H1 (cell line): ENCODE measurements around the gene HRH3. TPM values are rescaled to one million over a fixed set of nuclear protein-coding genes. Genes with fewer than 3 reads are reported as not detected.

ENCODE experiments used
- CTCF ChIA-PET: fragments of 300-600 bp; sonication (Branson Sonifier 250); formaldehyde crosslinking; loops from one replicate; lab custom pipeline; 2021; ENCODE audit not compliant: partially characterized antibody; lab: Charles Lee
- POLR2A ChIA-PET: fragments of 300-600 bp; sonication (Branson Sonifier 250); formaldehyde crosslinking; loops from one replicate; lab custom pipeline; 2021; ENCODE audit warnings: inconsistent platforms; ENCODE audit not compliant: partially characterized antibody; lab: Charles Lee
- DNase-seq, 2 experiments: peaks; one replicate each; pipeline versions ENCODE4 v3.0.0 to v3.0.0-alpha.2; 2010 to 2022; ENCODE audit warnings: low spot score in 2 of 2, low read depth in 1 of 2, mixed read lengths in 1 of 2
- FAIRE-seq: peaks from 2 replicates; lab custom pipeline; 2011; peaks lifted over from hg19 to GRCh38; lab: Jason Lieb, UNC
- H2AFZ ChIP-seq: 2 replicates; pipeline ENCODE4 v1.8.1; 2012; ENCODE audit warnings: low read length, inconsistent platforms
- H2AK5ac ChIP-seq: 2 replicates; pipeline ENCODE4 v1.6.1; 2013; ENCODE audit warnings: low read depth, low read length
- H2BK120ac ChIP-seq: replicated peaks from 2 replicates; pipeline ENCODE3; 2013; ENCODE audit warnings: low read depth, low read length, inconsistent platforms
- H2BK12ac ChIP-seq: 2 replicates; pipeline ENCODE4 v1.6.1; 2013; ENCODE audit warnings: low read depth, low read length
- H2BK15ac ChIP-seq: 2 replicates; pipeline ENCODE4 v1.6.1; 2013; ENCODE audit warnings: low read length
- H2BK20ac ChIP-seq: 2 replicates; pipeline ENCODE4 v1.6.1; 2013; ENCODE audit warnings: low read length
- H2BK5ac ChIP-seq: 2 replicates; pipeline ENCODE4 v1.6.1; 2013; ENCODE audit warnings: low read depth, low read length
- H3K14ac ChIP-seq: 2 replicates; pipeline ENCODE4 v1.6.1; 2013; ENCODE audit warnings: inconsistent platforms; ENCODE audit not compliant: insufficient read length
- H3K18ac ChIP-seq: 2 replicates; pipeline ENCODE4 v1.6.1; 2013; ENCODE audit warnings: low read length; ENCODE audit errors: extremely low read depth
- H3K23ac ChIP-seq: 2 replicates; pipeline ENCODE4 v1.6.1; 2013; ENCODE audit warnings: inconsistent platforms; ENCODE audit not compliant: insufficient read length
- H3K23me2 ChIP-seq: 2 replicates; pipeline ENCODE4 v1.6.1; 2013; ENCODE audit warnings: low read depth, low read length
- H3K27ac ChIP-seq: 2 replicates; pipeline ENCODE4 v1.6.1; 2011; ENCODE audit warnings: low read depth, low read length, inconsistent platforms
- H3K27me3 ChIP-seq, 4 experiments: replicated peaks in 1 of 4; 1 replicate in 1 of 4; 2 replicates in 3 of 4; pipeline versions ENCODE4 v1.6.1 to v1.8.1; 2011 to 2013; ENCODE audit warnings: low read length in 3 of 4, mild to moderate bottlenecking in 3 of 4, inconsistent platforms in 2 of 4, mixed read lengths in 2 of 4, moderate library complexity in 1 of 4; ENCODE audit not compliant: control insufficient read depth in 3 of 4, insufficient read depth in 3 of 4; ENCODE audit errors: extremely low read depth in 1 of 4
- H3K36me3 ChIP-seq, 4 experiments: 2 replicates each; pipeline versions ENCODE4 v1.6.1 to v1.8.1; 2011 to 2013; ENCODE audit warnings: mild to moderate bottlenecking in 4 of 4, low read length in 3 of 4, moderate library complexity in 2 of 4, control low read depth in 1 of 4, inconsistent platforms in 1 of 4; ENCODE audit not compliant: insufficient read depth in 4 of 4, control insufficient read depth in 2 of 4
- H3K4ac ChIP-seq: replicated peaks from 2 replicates; pipeline ENCODE3; 2013; ENCODE audit warnings: low read length, low read depth, mixed read lengths, inconsistent platforms; ENCODE audit not compliant: insufficient read length
- H3K4me1 ChIP-seq, 4 experiments: replicated peaks in 1 of 4; 1 replicate in 1 of 4; 2 replicates in 3 of 4; pipeline versions ENCODE4 v1.6.1 to v1.8.1; 2011 to 2013; ENCODE audit warnings: low read length in 3 of 4, inconsistent platforms in 2 of 4, mixed read lengths in 1 of 4; ENCODE audit not compliant: insufficient read depth in 4 of 4, control insufficient read depth in 3 of 4
- H3K4me2 ChIP-seq, 2 experiments: 2 replicates each; pipeline versions ENCODE4 v1.6.1 to v1.8.1; 2011 to 2013; ENCODE audit warnings: low read depth in 2 of 2, low read length in 2 of 2, control low read depth in 1 of 2, inconsistent platforms in 1 of 2, mild to moderate bottlenecking in 1 of 2; ENCODE audit not compliant: insufficient read depth in 1 of 2
- H3K4me3 ChIP-seq, 4 experiments: fragments of 200-600, 300-600 bp in 1 of 4; sonication (generic), shearing (Covaris generic), sonication (Bioruptor Twin) in 1 of 4; 2 replicates each; pipeline versions ENCODE4 v1.5.1 to v1.8.1; 2011 to 2016; ENCODE audit warnings: low read length in 4 of 4, low read depth in 3 of 4, control low read depth in 2 of 4, inconsistent platforms in 2 of 4, mild to moderate bottlenecking in 2 of 4, mixed read lengths in 1 of 4, moderate library complexity in 1 of 4; ENCODE audit not compliant: insufficient read depth in 2 of 4; ENCODE audit errors: extremely low read depth in 1 of 4
- H3K56ac ChIP-seq: replicated peaks from 2 replicates; pipeline ENCODE3; 2013; ENCODE audit warnings: low read depth, mild to moderate bottlenecking, mixed read lengths, low read length, inconsistent platforms; ENCODE audit not compliant: insufficient read length
- H3K79me1 ChIP-seq: 2 replicates; pipeline ENCODE4 v1.6.1; 2013; ENCODE audit warnings: low read depth, low read length, control low read depth
- H3K79me2 ChIP-seq, 2 experiments: 2 replicates each; pipeline versions ENCODE4 v1.6.1 to v1.8.1; 2012 to 2013; ENCODE audit warnings: low read length in 2 of 2, mild to moderate bottlenecking in 2 of 2, inconsistent platforms in 1 of 2; ENCODE audit not compliant: insufficient read depth in 2 of 2, control insufficient read depth in 1 of 2
- H3K9ac ChIP-seq, 4 experiments: replicated peaks in 1 of 4; 1 replicate in 1 of 4; 2 replicates in 3 of 4; pipeline versions ENCODE4 v1.6.1 to v1.8.1; 2011 to 2013; ENCODE audit warnings: low read depth in 3 of 4, low read length in 3 of 4, control low read depth in 2 of 4, mild to moderate bottlenecking in 2 of 4, moderate library complexity in 2 of 4, inconsistent platforms in 1 of 4; ENCODE audit errors: extremely low read depth in 1 of 4
- H3K9me3 ChIP-seq, 2 experiments: 2 replicates each; pipeline versions ENCODE4 v1.6.1 to v1.8.1; 2012 to 2013; ENCODE audit warnings: mild to moderate bottlenecking in 2 of 2, moderate library complexity in 2 of 2, control low read depth in 1 of 2, inconsistent platforms in 1 of 2, low read depth in 1 of 2, low read length in 1 of 2, mixed read lengths in 1 of 2; ENCODE audit not compliant: insufficient read depth in 2 of 2
- H4K20me1 ChIP-seq, 2 experiments: replicated peaks in 1 of 2; 2 replicates each; pipeline versions ENCODE3 to v1.8.1; 2011 to 2013; ENCODE audit warnings: inconsistent platforms in 2 of 2, low read length in 2 of 2, mild to moderate bottlenecking in 1 of 2; ENCODE audit not compliant: insufficient read depth in 2 of 2, control insufficient read depth in 1 of 2
- H4K5ac ChIP-seq: 2 replicates; pipeline ENCODE4 v1.6.1; 2013; ENCODE audit warnings: low read length, low read depth, mixed read lengths, inconsistent platforms; ENCODE audit not compliant: insufficient read length
- H4K8ac ChIP-seq: 2 replicates; pipeline ENCODE4 v1.8.0; 2013; ENCODE audit warnings: mild to moderate bottlenecking, moderate library complexity, low read length, inconsistent platforms; ENCODE audit not compliant: insufficient read depth; ENCODE audit errors: extremely low read depth
- H4K91ac ChIP-seq: replicated peaks from 2 replicates; pipeline ENCODE3; 2013; ENCODE audit warnings: low read length, mixed read lengths, inconsistent platforms; ENCODE audit not compliant: insufficient read length
- CHD1 ChIP-seq: IDR thresholded peaks from 2 replicates; pipeline ENCODE4 v1.6.1; 2012; ENCODE audit warnings: low read depth, low read length, improper control_type of control experiment
- JUN ChIP-seq: IDR thresholded peaks from 2 replicates; pipeline ENCODE4 v1.6.1; 2011; ENCODE audit warnings: low read depth, mild to moderate bottlenecking, improper control_type of control experiment, low read length
- RXRA ChIP-seq: IDR thresholded peaks from 2 replicates; pipeline ENCODE4 v1.6.1; 2011; ENCODE audit warnings: low read depth, mild to moderate bottlenecking, low read length, moderate library complexity; ENCODE audit not compliant: insufficient read depth
- SIX5 ChIP-seq: IDR thresholded peaks from 2 replicates; pipeline ENCODE4 v1.6.1; 2011; ENCODE audit warnings: mild to moderate bottlenecking, low read depth, low read length
- SRF ChIP-seq: IDR thresholded peaks from 2 replicates; pipeline ENCODE4 v1.6.1; 2011; ENCODE audit warnings: mild to moderate bottlenecking, low read depth, low read length, moderate library complexity
- WGBS, 2 experiments: shearing (Covaris generic) in 1 of 2; methylation state at CpG; one replicate each; pipeline versions ENCODE4 v1.1.6 to v1.1.7; 2013 to 2015; ENCODE audit warnings: low lambda C conversion rate in 2 of 2, mixed read lengths in 2 of 2, inconsistent platforms in 1 of 2, low coverage in 1 of 2, missing lambda C conversion rate in 1 of 2; ENCODE audit not compliant: insufficient replicate concordance in 2 of 2, insufficient coverage in 1 of 2, insufficient read length in 1 of 2; ENCODE audit errors: extremely low coverage in 1 of 2, missing lambda C conversion rate in 1 of 2; 5-methylcytosine and 5-hydroxymethylcytosine counted together
- polyA plus RNA-seq, 7 experiments: library from polyadenylated mRNA; depleted of rRNA in 3 of 7; stranded (reverse) in 5 of 7; unstranded in 2 of 7; fragments of >200 nt in 5 of 7; fragments of 200-250 nt in 2 of 7; gene quantifications; 1 replicate in 5 of 7; 2 replicates in 1 of 7; 4 replicates in 1 of 7; pipeline versions ENCODE4 v1.2.1 to v1.2.3, GENCODE V29; 2011 to 2013; ENCODE audit warnings: missing spikeins in 2 of 7, mixed read lengths in 2 of 7
- total RNA-seq: library from RNA; stranded (reverse); fragmentation: NEBNext Ultra II Directional; extraction: Animal tissue kit (Norgen Biotek cat#: 25700); gene quantifications from 2 replicates; pipeline ENCODE4 v1.2.1, GENCODE V29; 2021

The HRH3 gene
- total and polyA plus RNA-seq, 2 of the 8 experiments (the other 6 are each of a cell fraction or from before 2014, with no cell fraction given) = 2.0 to 4.5 TPM

GRCh38 chr20:62234339-62234738, 14.3 kb upstream of the HRH3 start:
- H3K14ac ChIP-seq = no peak overlapping the region
- no peak for DNase-seq
- no peak overlapping the region for H3K27ac ChIP-seq
- H3K36me3 ChIP-seq = no peaks in the 10 kb centered on the region
- H4K5ac ChIP-seq = no peak overlapping the region
- H3K23me2 ChIP-seq = peaks cover 13% of the 10 kb centered on the region
- no peak overlapping the region for H3K18ac ChIP-seq
- no peak overlapping the region for H2BK12ac ChIP-seq
- H3K23ac ChIP-seq = no peak overlapping the region
- H3K79me1 ChIP-seq = 0 out of 2 replicates have a peak, but pooled peaks cover 3% of the 10 kb centered on the region
- peaks cover 0 to 9% of the 10 kb centered on the region in 2 experiments for H4K20me1 ChIP-seq
- H3K4me1 ChIP-seq = peaks cover 0 to 6% (median 5%) of the 10 kb centered on the region in 4 experiments; a peak in 3 of 7 replicates
- H2AFZ ChIP-seq = no peak overlapping the region
- H4K8ac ChIP-seq = peak overlapping the region; percentile 15; the same call in 1 of the 2 replicates
- H4K91ac ChIP-seq = no peak overlapping the region
- no peak overlapping the region for H2BK20ac ChIP-seq
- no peak overlapping the region for H2BK5ac ChIP-seq
- no peak for FAIRE-seq
- H3K4me3 ChIP-seq = no peak overlapping the region
- no peak overlapping the region for H3K4me2 ChIP-seq
- peaks cover 0 to 3% (median 0%) of the 10 kb centered on the region in 4 experiments; a peak in 1 of 7 replicates for H3K27me3 ChIP-seq
- no peak overlapping the region for H2BK15ac ChIP-seq
- peaks cover 0 to 5% of the 10 kb centered on the region in 2 experiments; a peak in 1 of 4 replicates for H3K79me2 ChIP-seq
- no peak overlapping the region for H2BK120ac ChIP-seq
- peaks cover 0 to 2% of the 10 kb centered on the region in 2 experiments; a peak in 1 of 4 replicates for H3K9me3 ChIP-seq
- H3K9ac ChIP-seq = no peak overlapping the region
- H3K4ac ChIP-seq = no peak overlapping the region
- ChIA-PET CTCF (interaction anchor here (1.3 to 1.8 kb wide), 3 partner anchors 11 to 26 kb away, joined by 3 to 7 read pairs (median 4); no protein-coding TSS in a partner anchor), POLR2A (interaction anchor here (1.7 kb wide), 1 partner anchor 15 kb away, joined by 3 read pairs; no protein-coding TSS in a partner anchor)
- H2AK5ac ChIP-seq = no peak overlapping the region
- no peak overlapping the region for H3K56ac ChIP-seq
- WGBS, 2 experiments = 90% methylated on average over 4 of the region's 5 CpGs; no CpG with 5 or more reads in 1 of the 2 experiments
- TF ChIP-seq JUN = no peak
- no peak for TF ChIP-seq CHD1
- TF ChIP-seq SIX5 = no peak
- no peak for TF ChIP-seq RXRA
- TF ChIP-seq SRF = no peak
